WERI-Rb-1 (cell line): ENCODE measurements around the gene CPLANE2.
"Not testable (repeated sequence)": the region's sequence is repeated elsewhere in the genome, so short reads cannot be mapped to it uniquely, and the experiment has no call there.

ENCODE experiments used
- DNase-seq: peaks from one replicate; pipeline ENCODE4 v3.0.0-alpha.2; 2020
- H3K27ac ChIP-seq: fragments of 250-450 bp; sonication (Bioruptor Pico); 2 replicates; pipeline ENCODE4 v1.5.1; 2020; ENCODE audit warnings: mild to moderate bottlenecking, moderate library complexity
- H3K27me3 ChIP-seq: fragments of 250-450 bp; sonication (Bioruptor Pico); 2 replicates; pipeline ENCODE4 v1.5.1; 2021; ENCODE audit warnings: mild to moderate bottlenecking, low read depth, moderate library complexity; ENCODE audit not compliant: insufficient read depth, severe bottlenecking
- H3K36me3 ChIP-seq: fragments of 250-450 bp; sonication (Bioruptor Pico); 2 replicates; pipeline ENCODE4 v1.5.1; 2020; ENCODE audit warnings: mild to moderate bottlenecking, moderate library complexity
- H3K4me3 ChIP-seq: 2 replicates; pipeline ENCODE4 v1.5.1; 2011; ENCODE audit warnings: low read depth, mild to moderate bottlenecking, control low read depth, low read length
- H3K9me3 ChIP-seq: fragments of 250-450 bp; sonication (Bioruptor Pico); 2 replicates; pipeline ENCODE4 v1.5.1; 2021; ENCODE audit warnings: mild to moderate bottlenecking, moderate library complexity; ENCODE audit not compliant: severe bottlenecking
- TF ChIP-seq, protein P1 (sequence below): IDR thresholded peaks from 2 replicates; pipeline ENCODE4 v1.5.1; 2011; ENCODE audit warnings: low read depth, mild to moderate bottlenecking, control low read depth, inconsistent platforms, low read length

Gene CPLANE2

DNA sequence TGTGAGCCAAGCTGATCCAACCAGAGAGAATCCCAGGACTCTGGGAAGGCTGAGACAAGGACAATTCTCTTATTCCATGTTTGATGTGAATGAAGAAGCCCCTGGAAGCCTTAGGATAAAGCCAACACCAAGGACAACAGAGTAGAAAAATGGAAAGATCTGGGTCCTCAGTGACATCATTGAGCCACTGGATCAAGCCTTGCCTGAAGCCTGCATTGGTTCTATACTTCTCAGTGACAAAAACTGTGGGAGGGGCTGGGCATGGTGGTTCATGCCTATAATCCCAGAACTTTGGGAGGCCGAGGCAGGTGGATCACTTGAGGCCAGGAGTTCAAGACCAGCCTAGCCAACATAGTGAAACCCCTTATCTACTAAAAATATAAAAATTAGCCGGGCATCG is 40.1 kb downstream of the CPLANE2 start:
- H3K9me3 ChIP-seq, result no peaks in the 10 kb centered on the region
- H3K27me3 ChIP-seq, result no peaks in the 10 kb centered on the region
- H3K36me3 ChIP-seq, result no peaks in the 10 kb centered on the region
- H3K27ac ChIP-seq, result no peak overlapping the region
- no peak overlapping the region for H3K4me3 ChIP-seq
- no peak for DNase-seq
- TF ChIP-seq, protein P1, sequence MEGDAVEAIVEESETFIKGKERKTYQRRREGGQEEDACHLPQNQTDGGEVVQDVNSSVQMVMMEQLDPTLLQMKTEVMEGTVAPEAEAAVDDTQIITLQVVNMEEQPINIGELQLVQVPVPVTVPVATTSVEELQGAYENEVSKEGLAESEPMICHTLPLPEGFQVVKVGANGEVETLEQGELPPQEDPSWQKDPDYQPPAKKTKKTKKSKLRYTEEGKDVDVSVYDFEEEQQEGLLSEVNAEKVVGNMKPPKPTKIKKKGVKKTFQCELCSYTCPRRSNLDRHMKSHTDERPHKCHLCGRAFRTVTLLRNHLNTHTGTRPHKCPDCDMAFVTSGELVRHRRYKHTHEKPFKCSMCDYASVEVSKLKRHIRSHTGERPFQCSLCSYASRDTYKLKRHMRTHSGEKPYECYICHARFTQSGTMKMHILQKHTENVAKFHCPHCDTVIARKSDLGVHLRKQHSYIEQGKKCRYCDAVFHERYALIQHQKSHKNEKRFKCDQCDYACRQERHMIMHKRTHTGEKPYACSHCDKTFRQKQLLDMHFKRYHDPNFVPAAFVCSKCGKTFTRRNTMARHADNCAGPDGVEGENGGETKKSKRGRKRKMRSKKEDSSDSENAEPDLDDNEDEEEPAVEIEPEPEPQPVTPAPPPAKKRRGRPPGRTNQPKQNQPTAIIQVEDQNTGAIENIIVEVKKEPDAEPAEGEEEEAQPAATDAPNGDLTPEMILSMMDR, result no peak

- not testable (repeated sequence) for H3K27ac ChIP-seq, DNase-seq, H3K27me3 ChIP-seq, H3K4me3 ChIP-seq, H3K36me3 ChIP-seq, H3K9me3 ChIP-seq
Measured at GRCh38 chr1:16196139-16196538, 40.8 kb downstream of the CPLANE2 start.

- no peaks in the 10 kb centered on the region for H3K36me3 ChIP-seq
- TF ChIP-seq, protein P1, result no peak
- DNase-seq, result no peak
- H3K4me3 ChIP-seq, result no peak overlapping the region
- H3K27ac ChIP-seq, result no peak overlapping the region
- no peaks in the 10 kb centered on the region for H3K9me3 ChIP-seq
- H3K27me3 ChIP-seq, result no peaks in the 10 kb centered on the region
Measured at GRCh38 chr1:16195518-16195905, 41.5 kb downstream of the CPLANE2 start.

DNA sequence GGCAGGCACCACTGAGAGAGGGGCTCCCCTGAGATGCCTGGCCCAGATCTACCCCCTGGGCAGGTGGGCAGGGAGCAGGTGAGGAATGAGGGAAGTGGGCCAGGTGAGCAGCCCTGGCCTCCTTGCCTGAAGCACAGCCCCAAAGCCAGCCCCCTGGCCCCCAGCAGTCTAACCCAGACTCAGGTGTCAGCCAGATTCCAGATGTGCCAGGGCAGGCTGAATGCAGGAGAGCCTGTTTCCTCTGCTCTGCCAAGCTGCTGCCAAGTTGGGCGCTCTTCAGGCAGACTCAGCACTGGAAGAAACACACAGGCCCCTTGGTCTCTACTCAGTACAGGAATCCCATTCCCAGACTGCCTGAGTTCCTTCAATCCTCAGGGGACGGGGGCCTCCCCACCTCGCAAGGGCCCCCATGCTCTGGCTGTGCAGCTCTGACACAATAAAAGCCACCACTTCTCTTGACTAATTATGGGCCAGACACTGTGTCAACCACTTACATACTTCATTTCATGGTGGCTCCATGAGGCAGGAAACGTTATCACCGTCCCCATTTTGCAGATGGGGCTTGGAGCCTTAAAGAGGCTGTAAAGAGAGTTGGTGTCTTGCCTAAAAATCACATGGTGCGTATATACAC is 45.0 kb downstream of the CPLANE2 start:
- Histone ChIP-seq H3K4me3 (no peak overlapping the region), H3K9me3 (no peaks in the 10 kb centered on the region), H3K27me3 (no peaks in the 10 kb centered on the region), H3K27ac (no peak overlapping the region), H3K36me3 (no peaks in the 10 kb centered on the region)
- TF ChIP-seq, protein P1, result no peak
- DNase-seq, result no peak

DNA sequence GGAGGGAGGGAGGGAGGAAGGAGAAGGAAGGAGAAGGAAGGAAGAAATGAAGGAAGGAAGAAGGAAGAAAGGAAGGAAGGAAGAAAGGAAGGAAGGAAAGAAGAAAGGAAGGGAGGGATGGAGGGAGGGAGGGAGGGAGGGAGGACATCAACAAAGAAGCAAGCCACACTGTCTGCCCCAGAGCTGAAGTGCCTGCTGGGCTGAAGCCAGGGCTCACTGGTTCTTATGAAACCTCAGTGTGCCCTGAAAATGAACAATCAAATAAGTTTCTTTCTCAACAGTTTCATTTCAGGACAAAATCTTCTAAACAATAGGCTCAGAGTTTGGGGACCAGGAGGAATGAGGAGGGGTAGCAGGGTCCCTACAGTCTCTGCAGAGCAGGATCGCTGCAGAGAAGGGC is 45.7 kb downstream of the CPLANE2 start:
- no peaks in the 10 kb centered on the region for H3K36me3 ChIP-seq
- TF ChIP-seq, protein P1, result no peak
- no peak overlapping the region for H3K27ac ChIP-seq
- no peak overlapping the region for H3K4me3 ChIP-seq
- no peaks in the 10 kb centered on the region for H3K9me3 ChIP-seq
- H3K27me3 ChIP-seq, result no peaks in the 10 kb centered on the region
- no peak for DNase-seq

- Histone ChIP-seq H3K36me3 (no peaks in the 10 kb centered on the region), H3K27me3 (no peaks in the 10 kb centered on the region), H3K27ac (no peak overlapping the region), H3K9me3 (no peaks in the 10 kb centered on the region), H3K4me3 (no peak overlapping the region)
- TF ChIP-seq, protein P1, result no peak
- DNase-seq, result no peak
Measured at GRCh38 chr1:16189921-16190621, 46.9 kb downstream of the CPLANE2 start.
